Psoas muscle (tissue), 8 donors: ENCODE data around the gene RWDD3. TPM values are rescaled to one million over a fixed set of nuclear protein-coding genes. Genes with fewer than 3 reads are reported as not detected.

Experiments used
- ATAC-seq, 4 donors: fragments of 200-7000 bp; cut with Tn5 transposase; one replicate each; pipeline ENCODE4 v1.9.1; 2020; ENCODE audit warnings: moderate library complexity in 3 of 4, mild to moderate bottlenecking in 2 of 4
- DNase-seq, 2 donors: peaks; one replicate each; pipeline ENCODE4 v3.0.0-alpha.2; 2020
- H3K27ac ChIP-seq: fragments of 200-600 bp; one replicate; pipeline ENCODE4 v1.8.0; 2022
- H3K27me3 ChIP-seq, 3 donors: fragments of 200-600 bp in 1 of 3; one replicate each; pipeline versions ENCODE4 v1.6.1 to v1.8.0; 2013 to 2022; ENCODE audit warnings: low read length in 2 of 3, mild to moderate bottlenecking in 2 of 3, moderate library complexity in 1 of 3; ENCODE audit not compliant: insufficient read depth in 3 of 3
- H3K36me3 ChIP-seq, 2 donors: fragments of 200-600 bp in 1 of 2; one replicate each; pipeline versions ENCODE4 v1.6.1 to v1.8.0; 2013 to 2022; ENCODE audit warnings: low read depth in 1 of 2, mild to moderate bottlenecking in 1 of 2, moderate library complexity in 1 of 2; ENCODE audit not compliant: insufficient read depth in 1 of 2
- H3K4me1 ChIP-seq: fragments of 200-600 bp; one replicate; pipeline ENCODE4 v1.8.0; 2022
- H3K4me3 ChIP-seq: fragments of 200-600 bp; one replicate; pipeline ENCODE4 v1.8.0; 2022; ENCODE audit warnings: mild to moderate bottlenecking
- H3K9me3 ChIP-seq: fragments of 200-600 bp; one replicate; pipeline ENCODE4 v1.8.0; 2022
- WGBS, 3 donors: extraction: QIAGEN DNeasy Blood & Tissue Kit; methylation state at CpG; one replicate each; pipeline versions ENCODE4 v1.1.6 to v1.1.7; 2013; 5-methylcytosine and 5-hydroxymethylcytosine counted together
- intact Hi-C, 2 donors: fragments of 100-400 bp; cut with DNase I; formaldehyde crosslinking; loops; one replicate each; pipeline versions ENCODE4 v1.11.0 to v1.14.2; 2022
- polyA plus RNA-seq, 3 donors: library from polyadenylated mRNA; stranded (reverse); fragments of 200-250 nt; gene quantifications; one replicate each; pipeline ENCODE4 v1.2.3, GENCODE V29; 2013
- total RNA-seq, 4 donors: library from RNA; stranded (reverse); fragmentation: NEBNext Ultra II Directional in 2 of 4; extraction: Animal tissue kit (Norgen Biotek cat#: 25700) in 2 of 4; gene quantifications; one replicate each; pipeline versions ENCODE4 v1.2.1 to v1.2.4, GENCODE V29; 2021 to 2023
- TF ChIP-seq, protein P1 (sequence below): fragments of 200-600 bp; IDR thresholded peaks from one replicate; pipeline ENCODE4 v1.8.0; 2022; ENCODE audit warnings: antibody characterized with exemption
- donor health status: healthy with polysubstance abuse.
- donor health status: DM: no; HTN: no; CAD: no; lungs with moderate emphysema.
- donor health status: Bipolar disorder and iron deficiency.
- donor health status: healthy.
- donor health status: DM: yes; HTN: yes; CAD: no.
- donor health status: DM: no; HTN: no; CAD: no.
- donor health status: DM: no; HTN: no; CAD: no.
- donor health status: DM: yes; HTN: yes; CAD: no.

The RWDD3 gene
- total and polyA plus RNA-seq, 7 donors = 8.3 to 17.6 (median 12.5) TPM

DNA sequence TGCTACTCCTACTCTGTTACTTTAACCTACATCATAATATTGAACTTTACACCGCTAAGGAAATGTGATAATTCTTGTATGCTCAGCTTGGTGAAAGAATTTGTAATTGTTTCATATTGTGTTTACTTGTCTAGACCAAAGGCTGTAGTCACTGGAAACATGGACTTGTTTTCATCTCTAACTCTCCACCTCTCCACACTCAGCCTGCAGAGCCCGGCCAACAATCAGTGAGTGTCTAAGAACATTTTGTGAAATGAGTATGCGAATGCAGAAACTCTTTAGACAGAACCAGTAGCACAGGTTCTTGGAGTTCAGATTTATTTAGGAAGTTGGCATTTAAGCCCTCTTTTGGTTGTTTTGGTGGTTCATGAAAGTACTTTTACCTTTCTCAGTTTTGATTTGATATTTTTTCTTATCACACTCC lies 3.2 kb upstream of the RWDD3 start:
- Histone ChIP-seq H3K4me1 (peaks cover 27% of the 10 kb centered on the region), H3K9me3 (no peaks in the 10 kb centered on the region), H3K36me3 (no peaks in the 10 kb centered on the region), H3K27me3 (no peaks in the 10 kb centered on the region), H3K27ac (no peak overlapping the region), H3K4me3 (no peak overlapping the region)
- intact Hi-C loops = loop anchor here (5.0 kb wide), 3 partner anchors 33 to 143 kb away; partner anchors contain the start of gene TLCD4 (in 1 of the 2)
- 66 to 79% (median 74%) methylated on average over 3 of the region's 3 CpGs for WGBS, 3 donors
- DNase-seq (no peak), ATAC-seq (no peak)
- TF ChIP-seq, protein P1, sequence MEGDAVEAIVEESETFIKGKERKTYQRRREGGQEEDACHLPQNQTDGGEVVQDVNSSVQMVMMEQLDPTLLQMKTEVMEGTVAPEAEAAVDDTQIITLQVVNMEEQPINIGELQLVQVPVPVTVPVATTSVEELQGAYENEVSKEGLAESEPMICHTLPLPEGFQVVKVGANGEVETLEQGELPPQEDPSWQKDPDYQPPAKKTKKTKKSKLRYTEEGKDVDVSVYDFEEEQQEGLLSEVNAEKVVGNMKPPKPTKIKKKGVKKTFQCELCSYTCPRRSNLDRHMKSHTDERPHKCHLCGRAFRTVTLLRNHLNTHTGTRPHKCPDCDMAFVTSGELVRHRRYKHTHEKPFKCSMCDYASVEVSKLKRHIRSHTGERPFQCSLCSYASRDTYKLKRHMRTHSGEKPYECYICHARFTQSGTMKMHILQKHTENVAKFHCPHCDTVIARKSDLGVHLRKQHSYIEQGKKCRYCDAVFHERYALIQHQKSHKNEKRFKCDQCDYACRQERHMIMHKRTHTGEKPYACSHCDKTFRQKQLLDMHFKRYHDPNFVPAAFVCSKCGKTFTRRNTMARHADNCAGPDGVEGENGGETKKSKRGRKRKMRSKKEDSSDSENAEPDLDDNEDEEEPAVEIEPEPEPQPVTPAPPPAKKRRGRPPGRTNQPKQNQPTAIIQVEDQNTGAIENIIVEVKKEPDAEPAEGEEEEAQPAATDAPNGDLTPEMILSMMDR = no peak

DNA sequence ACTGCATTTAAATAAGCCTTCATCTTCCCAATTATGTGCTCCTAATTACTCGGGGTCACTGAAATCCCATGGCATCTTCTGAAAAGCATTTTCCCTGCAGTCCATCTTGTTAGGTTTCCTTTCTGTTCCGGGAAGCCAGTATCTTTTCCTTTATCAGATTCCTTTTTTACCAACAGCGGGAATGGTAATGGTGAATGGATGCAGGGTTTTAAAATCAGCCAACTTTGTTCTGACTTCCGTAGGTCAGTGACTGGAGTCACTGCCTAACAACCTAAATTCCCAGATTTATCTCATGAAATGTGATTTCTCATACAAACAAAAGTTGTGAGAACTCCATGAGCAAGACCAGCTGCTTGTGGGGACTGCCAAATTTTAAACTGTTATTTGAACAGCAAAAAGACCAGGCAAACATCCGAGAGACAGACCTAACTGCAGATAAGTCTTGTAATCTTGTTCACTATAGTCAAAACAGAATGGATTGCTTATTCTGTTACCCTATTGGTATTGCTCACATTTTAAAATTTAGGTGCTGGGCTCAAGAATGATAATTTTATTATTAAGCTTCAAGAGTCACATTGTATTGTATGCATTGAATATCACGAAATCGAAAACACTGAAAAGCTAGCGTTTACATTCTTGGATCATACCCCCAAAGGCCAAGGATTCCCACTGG lies 1.2 kb upstream of the RWDD3 start:
- H3K27ac ChIP-seq = peak overlapping the region; percentile 88
- no peaks in the 10 kb centered on the region for H3K27me3 ChIP-seq
- DNase-seq (no peak), ATAC-seq (no peak)
- H3K36me3 ChIP-seq = no peaks in the 10 kb centered on the region
- intact Hi-C loops = loop anchor here (5.0 kb wide), 3 partner anchors 35 to 145 kb away; partner anchors contain the start of gene TLCD4 (in 1 of the 2)
- H3K4me3 ChIP-seq = peak overlapping the region; percentile 81
- H3K4me1 ChIP-seq = peaks cover 21% of the 10 kb centered on the region
- 21 to 38% (median 30%) methylated on average over 8 of the region's 8 CpGs for WGBS, 3 donors
- no peaks in the 10 kb centered on the region for H3K9me3 ChIP-seq
- TF ChIP-seq, protein P1 = no peak

DNA sequence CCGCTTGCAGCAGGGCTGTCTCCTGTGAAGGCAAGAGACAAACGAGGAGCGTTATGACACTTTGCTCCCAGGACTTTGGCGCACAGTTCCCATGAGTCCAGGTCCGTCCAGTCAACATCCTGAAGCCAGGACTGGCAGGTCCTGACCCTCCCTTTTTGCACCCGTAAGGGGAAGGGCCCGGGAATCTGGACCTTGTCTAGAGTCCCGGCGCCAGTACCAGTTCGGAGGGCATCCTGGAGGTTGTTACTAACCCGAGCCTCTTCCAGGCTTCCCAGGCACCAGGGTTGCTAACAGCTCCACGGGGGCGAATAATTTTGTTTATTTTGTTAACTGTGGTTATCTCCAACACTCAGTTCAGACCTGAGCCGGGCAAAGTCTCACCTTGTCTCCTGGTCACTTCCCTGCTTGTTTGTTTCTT lies 682 bp upstream of the RWDD3 start:
- DNase-seq (peak; percentile 33 to 61), ATAC-seq (peak; percentile 28 to 44 (median 40))
- Histone ChIP-seq H3K27ac (peak overlapping the region; percentile 88), H3K27me3 (no peaks in the 10 kb centered on the region), H3K9me3 (no peaks in the 10 kb centered on the region), H3K36me3 (no peaks in the 10 kb centered on the region), H3K4me3 (peak overlapping the region; percentile 81), H3K4me1 (peaks cover 21% of the 10 kb centered on the region)
- WGBS, 3 donors = 5 to 15% (median 8%) methylated on average over 14 of the region's 14 CpGs
- TF ChIP-seq, protein P1 = no peak
- intact Hi-C loops = loop anchor here (5.0 kb wide), 3 partner anchors 36 to 146 kb away; partner anchors contain the start of gene TLCD4 (in 1 of the 2)

DNA sequence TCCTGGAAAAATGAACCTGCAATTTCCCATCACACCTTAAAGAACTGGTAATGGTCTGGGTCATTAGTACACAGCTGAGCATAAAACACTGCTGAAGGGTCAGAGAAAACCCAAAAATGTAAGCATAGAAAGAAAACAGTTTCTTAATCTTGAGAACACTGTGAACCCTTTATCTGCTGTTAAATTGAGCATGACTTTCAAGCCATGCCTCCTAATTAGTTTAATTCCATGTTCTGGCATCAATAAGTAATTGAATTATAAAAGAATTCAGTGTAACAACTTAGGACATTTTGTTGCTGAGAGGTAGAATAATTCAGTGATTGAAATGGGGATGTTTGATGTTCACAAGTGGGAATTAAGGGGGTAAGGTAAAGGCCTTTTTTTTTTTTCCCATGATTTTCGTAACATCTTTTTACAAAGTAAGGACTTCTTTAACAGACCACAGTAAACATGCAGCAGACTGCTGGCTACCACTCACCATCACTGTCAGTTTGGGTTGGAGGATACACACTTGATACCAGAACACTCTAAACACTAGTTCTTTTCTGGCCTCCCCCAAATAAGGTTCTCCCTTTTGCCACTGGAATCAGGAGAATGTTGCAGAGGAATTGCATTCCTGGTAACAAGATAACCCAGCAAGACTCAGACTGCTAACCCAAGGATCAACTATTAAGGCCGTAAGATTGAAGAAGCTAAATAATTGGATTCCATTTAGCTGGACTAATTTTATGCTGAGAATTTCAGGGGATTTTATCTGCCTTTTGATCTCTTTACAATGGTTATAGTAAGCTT lies 3.0 kb downstream of the RWDD3 start:
- Histone ChIP-seq H3K9me3 (no peaks in the 10 kb centered on the region), H3K27me3 (no peaks in the 10 kb centered on the region), H3K4me1 (peaks cover 21% of the 10 kb centered on the region), H3K4me3 (no peak overlapping the region), H3K27ac (peak overlapping the region; percentile 21), H3K36me3 (peaks cover 0 to 24% of the 10 kb centered on the region in 2 donors)
- 50 to 64% (median 51%) methylated on average over 2 of the region's 2 CpGs for WGBS, 3 donors
- no peak for DNase-seq
- intact Hi-C loops = no loop called here
- TF ChIP-seq, protein P1 = no peak
- ATAC-seq = no peak
